GM19099 (cell line): ENCODE data around the gene S100A1.

Experiments
- POLR2A ChIP-seq: IDR thresholded peaks from 3 replicates; pipeline ENCODE4 v1.6.1; 2011; ENCODE audit warnings: low read depth; ENCODE audit not compliant: insufficient read length; ENCODE audit errors: extremely low read depth

The S100A1 gene

DNA sequence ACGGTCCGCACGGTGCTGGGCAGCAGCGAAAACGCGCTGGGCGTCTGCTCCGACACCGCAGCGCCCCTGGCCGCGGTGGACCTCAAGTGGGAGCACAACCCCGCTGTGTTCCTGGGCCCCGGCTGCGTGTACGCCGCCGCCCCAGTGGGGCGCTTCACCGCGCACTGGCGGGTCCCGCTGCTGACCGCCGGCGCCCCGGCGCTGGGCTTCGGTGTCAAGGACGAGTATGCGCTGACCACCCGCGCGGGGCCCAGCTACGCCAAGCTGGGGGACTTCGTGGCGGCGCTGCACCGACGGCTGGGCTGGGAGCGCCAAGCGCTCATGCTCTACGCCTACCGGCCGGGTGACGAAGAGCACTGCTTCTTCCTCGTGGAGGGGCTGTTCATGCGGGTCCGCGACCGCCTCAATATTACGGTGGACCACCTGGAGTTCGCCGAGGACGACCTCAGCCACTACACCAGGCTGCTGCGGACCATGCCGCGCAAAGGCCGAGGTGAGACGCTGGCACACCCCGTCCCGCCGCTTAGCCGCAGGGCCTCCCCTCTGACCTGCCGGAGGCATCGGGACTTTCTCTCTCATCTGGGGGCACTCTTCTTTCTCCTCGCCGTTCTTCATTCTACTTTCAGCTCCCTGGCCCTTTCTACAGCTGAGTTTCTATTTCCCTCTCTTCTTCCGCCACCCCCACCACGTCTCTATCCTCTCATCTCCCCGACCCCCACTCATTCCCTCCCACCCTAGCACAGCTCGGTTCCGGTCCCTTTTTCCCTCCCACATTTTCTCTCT is 51.3 kb downstream of the S100A1 start:
- no peak for TF ChIP-seq POLR2A

DNA sequence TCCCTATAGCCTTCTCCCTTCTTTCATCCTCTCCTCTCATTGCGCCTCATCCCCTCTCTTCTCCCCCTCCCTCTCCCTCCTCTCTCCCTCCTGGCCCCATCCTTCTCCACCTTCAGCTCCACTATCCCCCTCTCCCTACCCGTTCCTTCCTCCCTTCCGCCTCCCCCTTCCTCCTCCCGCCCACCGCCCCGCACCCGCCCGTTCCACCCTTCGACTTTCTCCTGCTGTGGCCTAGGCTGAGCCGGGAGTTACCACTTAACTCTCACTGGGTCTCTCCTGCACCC is 51.8 kb downstream of the S100A1 start:
- no peak for TF ChIP-seq POLR2A
